Erythroblast (primary cell): ENCODE results near the gene KMT2C.
"Not testable (repeated sequence)": the region's sequence is repeated elsewhere in the genome, so short reads cannot be mapped to it uniquely, and the experiment has no call there.

Experiments used
- DNase-seq, 2 experiments: peaks; one replicate each; lab custom pipeline; 2025; lab: John Stamatoyannopoulos, UW
- GATA1 ChIP-seq: IDR thresholded peaks from 2 replicates; pipeline ENCODE4 v1.6.1; 2011; ENCODE audit warnings: low read depth, mild to moderate bottlenecking, control low read depth, low read length, moderate library complexity
- POLR2A ChIP-seq: IDR thresholded peaks from 2 replicates; pipeline ENCODE4 v1.6.1; 2011; ENCODE audit warnings: mild to moderate bottlenecking, low read length

Gene KMT2C

GRCh38 chr7:152430854-152431253, 4.9 kb downstream of the KMT2C start:
- TF ChIP-seq GATA1 (no peak), POLR2A (no peak)
- DNase-seq: no peak

GRCh38 chr7:152430118-152430517, 5.7 kb downstream of the KMT2C start:
- not testable (repeated sequence) for DNase-seq

GRCh38 chr7:152424348-152425108, 11.3 kb downstream of the KMT2C start:
- TF ChIP-seq POLR2A: no peak
- no peak for TF ChIP-seq GATA1
- DNase-seq: no peak

- TF ChIP-seq GATA1: no peak
- no peak for TF ChIP-seq POLR2A
- DNase-seq: no peak
These were observed 11.8 kb downstream of the KMT2C start for GRCh38 chr7:152423991-152424347.

- DNase-seq: not testable (repeated sequence)
These were observed 12.6 kb downstream of the KMT2C start for GRCh38 chr7:152423171-152423570.

GRCh38 chr7:152420950-152421349, 14.9 kb downstream of the KMT2C start:
- not testable (repeated sequence) for DNase-seq

- no peak for TF ChIP-seq POLR2A
- TF ChIP-seq GATA1: no peak
- no peak for DNase-seq
These were observed 16.1 kb downstream of the KMT2C start for GRCh38 chr7:152419473-152420429.

- no peak for DNase-seq
- TF ChIP-seq GATA1 (no peak), POLR2A (no peak)
These were observed 21.0 kb downstream of the KMT2C start for GRCh38 chr7:152414779-152415178.

GRCh38 chr7:152411389-152411788, 24.4 kb downstream of the KMT2C start:
- TF ChIP-seq GATA1: no peak
- no peak for TF ChIP-seq POLR2A

GRCh38 chr7:152406491-152406890, 29.3 kb downstream of the KMT2C start:
- TF ChIP-seq POLR2A (no peak), GATA1 (no peak)
- DNase-seq: no peak

More at GRCh38 chr7:152411389-152411788, 24.4 kb downstream of the KMT2C start:
- DNase-seq: no peak

- not testable (repeated sequence) for DNase-seq
These were observed 29.8 kb downstream of the KMT2C start for GRCh38 chr7:152406030-152406429.

GRCh38 chr7:152403726-152404125, 32.1 kb downstream of the KMT2C start:
- TF ChIP-seq GATA1 (no peak), POLR2A (no peak)
- no peak for DNase-seq

- no peak for DNase-seq
- TF ChIP-seq GATA1 (no peak), POLR2A (no peak)
These were observed 33.2 kb downstream of the KMT2C start for GRCh38 chr7:152402384-152403250.

GRCh38 chr7:152399344-152399743, 36.5 kb downstream of the KMT2C start:
- TF ChIP-seq POLR2A (no peak), GATA1 (no peak)
- DNase-seq: no peak
